Liver (tissue), 9 donors: ENCODE data around the gene MAP3K19. TPM values are rescaled to one million over a fixed set of nuclear protein-coding genes. Genes with fewer than 3 reads are reported as not detected.

Experiments used
- DNase-seq: peaks from one replicate; pipeline ENCODE4 v3.0.0-alpha.2; 2017; ENCODE audit warnings: low spot score
- H3K27ac ChIP-seq, 2 donors: one replicate each; pipeline ENCODE4 v1.7.0; 2013; ENCODE audit warnings: inconsistent platforms in 2 of 2, low read length in 2 of 2, control low read depth in 1 of 2, low read depth in 1 of 2, mild to moderate bottlenecking in 1 of 2
- H3K27me3 ChIP-seq, 4 donors: one replicate each; pipeline versions ENCODE4 v1.6.1 to v1.7.0; 2013; ENCODE audit warnings: low read length in 3 of 4, inconsistent platforms in 1 of 4, mild to moderate bottlenecking in 1 of 4, moderate library complexity in 1 of 4; ENCODE audit not compliant: control insufficient read depth in 4 of 4, insufficient read depth in 4 of 4
- H3K36me3 ChIP-seq, 4 donors: one replicate each; pipeline versions ENCODE4 v1.6.1 to v1.7.0; 2013; ENCODE audit warnings: low read length in 3 of 4, mild to moderate bottlenecking in 3 of 4, low read depth in 1 of 4, moderate library complexity in 1 of 4; ENCODE audit not compliant: control insufficient read depth in 4 of 4, insufficient read depth in 3 of 4
- H3K4me1 ChIP-seq, 4 donors: one replicate each; pipeline versions ENCODE4 v1.6.1 to v1.7.0; 2013; ENCODE audit warnings: low read length in 3 of 4, mild to moderate bottlenecking in 3 of 4, moderate library complexity in 1 of 4; ENCODE audit not compliant: control insufficient read depth in 4 of 4, insufficient read depth in 4 of 4
- H3K4me3 ChIP-seq, 3 donors: one replicate each; pipeline versions ENCODE4 v1.6.1 to v1.7.0; 2013; ENCODE audit warnings: low read length in 3 of 3, control low read depth in 1 of 3, low read depth in 1 of 3, mild to moderate bottlenecking in 1 of 3
- H3K9ac ChIP-seq, 2 donors: one replicate each; pipeline ENCODE4 v1.7.0; 2013; ENCODE audit warnings: low read length in 2 of 2, mild to moderate bottlenecking in 2 of 2, moderate library complexity in 2 of 2, control low read depth in 1 of 2, low read depth in 1 of 2
- H3K9me3 ChIP-seq, 4 donors: one replicate each; pipeline versions ENCODE4 v1.6.1 to v1.7.0; 2013; ENCODE audit warnings: low read length in 3 of 4; ENCODE audit not compliant: control insufficient read depth in 4 of 4
- ATF3 ChIP-seq: IDR thresholded peaks from 2 replicates; pipeline ENCODE4 v1.6.1; 2016; ENCODE audit warnings: antibody characterized with exemption
- EGR1 ChIP-seq, 2 donors: IDR thresholded peaks; 2 replicates each; pipeline ENCODE4 v1.6.1; 2016 to 2018; ENCODE audit warnings: antibody characterized with exemption in 2 of 2, low read depth in 2 of 2
- FOXA1 ChIP-seq: IDR thresholded peaks from 2 replicates; pipeline ENCODE4 v1.6.1; 2016; ENCODE audit warnings: antibody characterized with exemption
- FOXA2 ChIP-seq: IDR thresholded peaks from 2 replicates; pipeline ENCODE4 v1.6.1; 2016; ENCODE audit warnings: antibody characterized with exemption
- GABPA ChIP-seq, 2 donors: IDR thresholded peaks in 1 of 2; conservative IDR thresholded peaks in 1 of 2; 2 replicates each; pipeline ENCODE4 v1.6.1; 2016; ENCODE audit warnings: antibody characterized with exemption in 2 of 2, mild to moderate bottlenecking in 1 of 2, moderate library complexity in 1 of 2
- HNF4G ChIP-seq: IDR thresholded peaks from 2 replicates; pipeline ENCODE4 v1.6.1; 2016; ENCODE audit warnings: antibody characterized with exemption
- JUND ChIP-seq, 2 donors: IDR thresholded peaks; 2 replicates each; pipeline ENCODE4 v1.6.1; 2016; ENCODE audit warnings: antibody characterized with exemption in 2 of 2
- MAX ChIP-seq: IDR thresholded peaks from 2 replicates; pipeline ENCODE4 v1.6.1; 2016; ENCODE audit warnings: antibody characterized with exemption
- REST ChIP-seq: IDR thresholded peaks from 2 replicates; pipeline ENCODE4 v1.6.1; 2016; ENCODE audit warnings: antibody characterized with exemption, mild to moderate bottlenecking
- RXRA ChIP-seq, 2 donors: IDR thresholded peaks; 2 replicates each; pipeline ENCODE4 v1.6.1; 2017 to 2018; ENCODE audit warnings: antibody characterized with exemption in 2 of 2, mild to moderate bottlenecking in 1 of 2
- SP1 ChIP-seq: IDR thresholded peaks from 2 replicates; pipeline ENCODE4 v1.6.1; 2018; ENCODE audit warnings: antibody characterized with exemption, mild to moderate bottlenecking
- YY1 ChIP-seq: IDR thresholded peaks from 2 replicates; pipeline ENCODE4 v1.6.1; 2016; ENCODE audit warnings: antibody characterized with exemption, mild to moderate bottlenecking
- ZBTB33 ChIP-seq: IDR thresholded peaks from 2 replicates; pipeline ENCODE4 v1.6.1; 2016; ENCODE audit warnings: antibody characterized with exemption
- WGBS: extraction: QIAGEN DNeasy Blood & Tissue Kit; methylation state at CpG from one replicate; pipeline ENCODE4 v1.1.7; 2013; 5-methylcytosine and 5-hydroxymethylcytosine counted together
- polyA plus RNA-seq, 2 donors: library from polyadenylated mRNA; stranded (reverse) in 1 of 2; unstranded in 1 of 2; fragments of 200-250 nt in 1 of 2; fragments of >200 nt in 1 of 2; fragmentation: Nextera tagmentation in 1 of 2; extraction: Ambion mirVana in 1 of 2; gene quantifications; one replicate each; pipeline versions ENCODE4 v1.2.1 to v1.2.3, GENCODE V29; 2013 to 2015
- total RNA-seq, 2 donors: library from RNA; depleted of rRNA; stranded (reverse); fragments of >200 nt; gene quantifications; one replicate each; pipeline ENCODE4 v1.2.3, GENCODE V29; 2014
- donor health status: healthy.
- donor health status: healthy.
- donor health status: healthy.
- donor health status: healthy.
- donor health status: healthy.

The MAP3K19 gene
- total and polyA plus RNA-seq, 4 donors, result not detected

- no peaks in the 10 kb centered on the region for H3K9me3 ChIP-seq
- no peaks in the 10 kb centered on the region for H3K36me3 ChIP-seq
- no peak for DNase-seq
- no peak overlapping the region for H3K27ac ChIP-seq
- 98% methylated on average over 1 of the region's 1 CpG for WGBS
- no peaks in the 10 kb centered on the region for H3K27me3 ChIP-seq
- no peak overlapping the region for H3K9ac ChIP-seq
- H3K4me3 ChIP-seq, result no peak overlapping the region
- TF ChIP-seq REST (peak; percentile 96), ATF3 (no peak)
- no peaks in the 10 kb centered on the region for H3K4me1 ChIP-seq
These were observed 16.4 kb downstream of the MAP3K19 start for GRCh38 chr2:135030826-135031225.

- Histone ChIP-seq H3K4me1 (no peaks in the 10 kb centered on the region), H3K36me3 (no peaks in the 10 kb centered on the region), H3K27ac (no peak overlapping the region), H3K9me3 (no peaks in the 10 kb centered on the region), H3K9ac (no peak overlapping the region), H3K4me3 (no peak overlapping the region), H3K27me3 (no peaks in the 10 kb centered on the region)
- DNase-seq, result no peak
- WGBS, result 84% methylated on average over 2 of the region's 2 CpGs
- TF ChIP-seq HNF4G (no peak), FOXA1 (no peak), REST (no peak), YY1 (no peak), FOXA2 (no peak), GABPA (IDR thresholded peaks at IDR 0.05 in 1 of 2, conservative IDR thresholded peaks at IDR 0.05 in 1 of 2) (no peak), SP1 (no peak), JUND (IDR thresholded peaks at IDR 0.05) (no peak), EGR1 (IDR thresholded peaks at IDR 0.05; ENCODE audit: low read depth in 2 of 2) (no peak), ZBTB33 (no peak), RXRA (IDR thresholded peaks at IDR 0.05) (no peak), ATF3 (no peak), MAX (no peak)
These were observed 17.6 kb downstream of the MAP3K19 start for GRCh38 chr2:135029481-135030134.
